Measurements from ENCODE around the gene IFT52.

DNA sequence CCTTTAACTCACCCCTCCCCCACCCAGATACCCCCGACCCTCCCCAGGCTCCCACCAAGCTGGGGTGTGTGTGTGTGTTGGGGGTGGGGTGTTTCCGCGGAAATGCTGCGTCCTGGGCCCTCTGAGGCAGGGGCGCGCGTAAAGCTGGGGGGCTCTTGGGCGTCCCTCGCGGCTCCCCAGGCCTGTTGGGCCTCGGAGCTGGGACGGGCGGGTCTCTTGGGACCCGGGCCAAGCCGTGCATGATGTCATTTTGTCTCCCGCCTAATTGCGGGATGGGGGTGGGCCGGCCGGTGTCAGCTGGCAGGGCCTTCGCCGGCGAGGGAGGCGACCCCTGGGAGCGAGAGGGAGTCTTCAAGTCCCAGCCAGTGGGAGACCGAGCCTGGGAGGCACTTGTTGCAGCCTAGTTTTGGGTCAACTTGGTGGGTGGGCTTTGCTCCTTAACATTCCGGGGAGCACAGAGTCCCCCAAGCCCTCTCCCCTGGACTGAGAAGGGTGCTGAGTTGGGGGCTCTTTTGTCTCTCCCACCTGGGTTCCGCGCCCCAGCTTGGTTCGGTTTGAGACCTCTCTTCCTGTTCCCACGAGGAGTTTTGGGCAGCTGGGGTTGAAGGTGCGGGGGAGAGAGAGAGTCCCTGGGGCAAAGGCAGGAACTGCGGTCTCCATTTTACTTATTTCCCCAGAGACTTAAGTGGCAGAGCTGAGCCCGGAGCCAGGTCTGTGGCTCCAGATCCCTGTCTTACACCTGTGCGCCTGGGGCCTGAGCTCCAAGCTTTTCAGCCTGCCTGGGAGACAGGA is 76.8 kb downstream of the IFT52 start:
- TF ChIP-seq, protein P1, sequence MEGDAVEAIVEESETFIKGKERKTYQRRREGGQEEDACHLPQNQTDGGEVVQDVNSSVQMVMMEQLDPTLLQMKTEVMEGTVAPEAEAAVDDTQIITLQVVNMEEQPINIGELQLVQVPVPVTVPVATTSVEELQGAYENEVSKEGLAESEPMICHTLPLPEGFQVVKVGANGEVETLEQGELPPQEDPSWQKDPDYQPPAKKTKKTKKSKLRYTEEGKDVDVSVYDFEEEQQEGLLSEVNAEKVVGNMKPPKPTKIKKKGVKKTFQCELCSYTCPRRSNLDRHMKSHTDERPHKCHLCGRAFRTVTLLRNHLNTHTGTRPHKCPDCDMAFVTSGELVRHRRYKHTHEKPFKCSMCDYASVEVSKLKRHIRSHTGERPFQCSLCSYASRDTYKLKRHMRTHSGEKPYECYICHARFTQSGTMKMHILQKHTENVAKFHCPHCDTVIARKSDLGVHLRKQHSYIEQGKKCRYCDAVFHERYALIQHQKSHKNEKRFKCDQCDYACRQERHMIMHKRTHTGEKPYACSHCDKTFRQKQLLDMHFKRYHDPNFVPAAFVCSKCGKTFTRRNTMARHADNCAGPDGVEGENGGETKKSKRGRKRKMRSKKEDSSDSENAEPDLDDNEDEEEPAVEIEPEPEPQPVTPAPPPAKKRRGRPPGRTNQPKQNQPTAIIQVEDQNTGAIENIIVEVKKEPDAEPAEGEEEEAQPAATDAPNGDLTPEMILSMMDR (conservative IDR thresholded peaks at IDR 0.05 in 1 of 2, IDR thresholded peaks at IDR 0.05 in 1 of 2; ENCODE audit: extremely low read depth in 1 of 2, insufficient read depth in 1 of 2, low read depth in 1 of 2, low read length in 2 of 2) = no peak
- no peak for TF ChIP-seq EZH2 (IDR thresholded peaks at IDR 0.05; ENCODE audit: borderline replicate concordance, low read length)

Measured in mammary epithelial cell (primary cell).